NCI-H1930 (cell line): Measurements from ENCODE around the gene USP46.

Experiments used
- DNase-seq, 2 experiments: peaks; one replicate each; lab custom pipeline; 2025; lab: John Stamatoyannopoulos, UW

The USP46 gene

GRCh38 chr4:52659001-52659721 is at the start of gene USP46:
Gene USP46, minus strand, starts transcription at chr4:52659301. Its CDS starts 151 bp downstream, at chr4:52659150.
- DNase-seq, result peak in 1 of 2 experiments; percentile 35

GRCh38 chr4:52704661-52705060 is 45.6 kb upstream of the USP46 start:
- DNase-seq, result no peak

- DNase-seq, result no peak
These were observed 45.0 kb upstream of the USP46 start for GRCh38 chr4:52704133-52704532.

- no peak for DNase-seq
These were observed 42.1 kb upstream of the USP46 start for GRCh38 chr4:52701207-52701606.

GRCh38 chr4:52694936-52695335 is 35.8 kb upstream of the USP46 start:
- no peak for DNase-seq

GRCh38 chr4:52693492-52693891 is 34.4 kb upstream of the USP46 start:
- DNase-seq, result no peak

- DNase-seq, result no peak
These were observed 30.0 kb upstream of the USP46 start for GRCh38 chr4:52689096-52689495.

GRCh38 chr4:52687696-52688095 is 28.6 kb upstream of the USP46 start:
- no peak for DNase-seq

GRCh38 chr4:52685316-52685715 is 26.2 kb upstream of the USP46 start:
- DNase-seq, result no peak

GRCh38 chr4:52684896-52685295 is 25.8 kb upstream of the USP46 start:
- DNase-seq, result no peak

- no peak for DNase-seq
These were observed 21.3 kb upstream of the USP46 start for GRCh38 chr4:52680381-52680780.

GRCh38 chr4:52676536-52676935 is 17.4 kb upstream of the USP46 start:
- DNase-seq, result no peak

- DNase-seq, result no peak
These were observed 16.0 kb upstream of the USP46 start for GRCh38 chr4:52675111-52675510.

GRCh38 chr4:52670739-52671138 is 11.6 kb upstream of the USP46 start:
- no peak for DNase-seq

- DNase-seq, result no peak
These were observed 11.0 kb upstream of the USP46 start for GRCh38 chr4:52670121-52670520.

- DNase-seq, result no peak
These were observed 6.5 kb upstream of the USP46 start for GRCh38 chr4:52665592-52665991.

- no peak for DNase-seq
These were observed 5.4 kb upstream of the USP46 start for GRCh38 chr4:52664479-52664878.

- DNase-seq, result no peak
These were observed 3.0 kb upstream of the USP46 start for GRCh38 chr4:52661966-52662690.

- no peak for DNase-seq
These were observed 1.5 kb upstream of the USP46 start for GRCh38 chr4:52660643-52661042.

GRCh38 chr4:52659722-52660261 is 691 bp upstream of the USP46 start:
- DNase-seq, result no peak

GRCh38 chr4:52658641-52659000 is 480 bp downstream of the USP46 start:
- no peak for DNase-seq

- DNase-seq, result no peak
These were observed 1.2 kb downstream of the USP46 start for GRCh38 chr4:52657618-52658501.

- DNase-seq, result no peak
These were observed 1.8 kb downstream of the USP46 start for GRCh38 chr4:52657292-52657617.
